GM18867 (cell line): ENCODE data around the gene LBR.

Source experiments
- ATAC-seq: cut with Tn5 transposase; IDR thresholded peaks from one replicate; pipeline ENCODE4 v1.9.1; 2021; ENCODE audit warnings: mild to moderate bottlenecking, moderate library complexity; ENCODE audit not compliant: unreplicated experiment

The LBR gene

DNA sequence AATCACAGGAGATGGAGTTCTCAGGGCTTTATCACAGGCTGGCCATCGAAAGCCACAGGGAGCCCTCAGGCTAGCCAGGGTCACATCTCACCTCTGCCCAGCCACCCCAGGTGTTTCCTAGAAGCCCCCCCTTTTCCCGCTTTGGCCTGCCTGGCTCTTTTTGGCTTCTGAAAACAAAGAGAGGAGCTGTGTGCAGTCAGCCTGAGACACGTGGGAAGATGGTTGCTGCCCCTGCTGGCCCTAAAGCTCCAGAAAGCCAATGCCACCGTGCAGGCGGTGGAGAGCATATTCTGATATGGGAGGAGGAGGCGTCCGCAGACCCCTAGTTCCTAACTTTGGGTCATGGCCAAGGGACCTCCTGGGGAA, 18.7 kb upstream of the LBR start:
- ATAC-seq, result no peak

DNA sequence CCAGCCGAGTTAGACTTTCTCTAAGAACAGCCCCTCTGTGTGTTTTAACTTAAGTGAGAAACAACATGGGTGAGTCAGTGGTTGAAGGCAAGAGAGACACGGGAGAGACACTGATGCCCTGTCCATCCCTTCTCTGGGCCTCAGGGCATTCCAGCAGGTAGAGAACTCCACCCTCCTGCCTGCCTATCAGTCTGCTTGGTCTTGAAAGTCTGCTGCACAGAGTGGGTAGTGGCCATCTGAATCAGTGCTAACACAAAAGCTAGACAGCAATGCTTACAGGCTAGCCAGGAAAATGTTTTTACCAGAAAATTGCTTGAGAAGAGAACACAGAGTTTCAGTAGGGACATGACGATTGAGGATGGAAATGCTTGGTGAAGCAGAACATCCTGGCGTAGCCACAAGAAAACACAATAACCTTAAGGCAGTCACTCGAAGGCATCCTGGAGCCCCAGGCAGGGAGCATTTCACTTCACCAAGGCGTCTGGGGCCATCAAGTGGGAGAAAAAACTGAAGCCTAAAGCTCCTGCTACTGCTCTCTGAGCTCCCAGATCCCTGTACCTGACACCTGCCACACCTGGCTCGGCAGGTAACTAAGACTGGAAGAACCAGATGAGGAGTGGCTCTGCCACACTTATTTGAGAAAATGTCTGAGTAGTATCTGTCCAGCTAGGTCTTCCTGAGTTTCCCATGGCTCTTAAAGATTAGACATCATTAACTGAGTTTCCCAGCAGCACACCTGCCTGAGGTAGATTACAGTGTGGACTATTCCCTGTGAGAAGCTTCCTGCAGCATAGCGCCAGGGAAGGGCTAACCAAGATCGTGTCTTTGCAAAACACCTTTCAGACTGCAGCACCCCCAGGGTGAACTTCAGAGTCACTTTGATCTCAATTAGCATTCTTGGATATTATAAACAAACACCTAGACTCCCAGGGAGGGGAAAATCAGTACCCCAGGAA, 18.1 kb upstream of the LBR start:
- no peak for ATAC-seq

DNA sequence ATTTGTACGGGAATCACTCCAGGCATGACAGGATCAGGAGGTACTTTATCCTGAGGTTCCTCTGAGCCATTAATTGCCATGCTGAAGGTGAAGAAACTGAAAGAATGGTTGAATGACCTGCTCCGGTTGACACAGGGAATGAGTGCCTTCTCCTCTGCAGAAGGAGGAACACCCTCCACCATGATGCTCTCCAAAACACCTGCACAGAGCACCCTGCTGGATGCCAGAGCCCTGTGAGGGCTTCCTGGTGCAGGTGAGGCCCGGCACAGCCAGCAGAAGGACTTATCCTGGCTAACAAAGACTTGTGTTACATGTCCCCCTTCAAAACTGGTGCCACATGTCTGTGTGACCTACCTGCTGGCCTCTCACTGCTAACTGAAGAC, 14.3 kb upstream of the LBR start:
- ATAC-seq, result no peak

DNA sequence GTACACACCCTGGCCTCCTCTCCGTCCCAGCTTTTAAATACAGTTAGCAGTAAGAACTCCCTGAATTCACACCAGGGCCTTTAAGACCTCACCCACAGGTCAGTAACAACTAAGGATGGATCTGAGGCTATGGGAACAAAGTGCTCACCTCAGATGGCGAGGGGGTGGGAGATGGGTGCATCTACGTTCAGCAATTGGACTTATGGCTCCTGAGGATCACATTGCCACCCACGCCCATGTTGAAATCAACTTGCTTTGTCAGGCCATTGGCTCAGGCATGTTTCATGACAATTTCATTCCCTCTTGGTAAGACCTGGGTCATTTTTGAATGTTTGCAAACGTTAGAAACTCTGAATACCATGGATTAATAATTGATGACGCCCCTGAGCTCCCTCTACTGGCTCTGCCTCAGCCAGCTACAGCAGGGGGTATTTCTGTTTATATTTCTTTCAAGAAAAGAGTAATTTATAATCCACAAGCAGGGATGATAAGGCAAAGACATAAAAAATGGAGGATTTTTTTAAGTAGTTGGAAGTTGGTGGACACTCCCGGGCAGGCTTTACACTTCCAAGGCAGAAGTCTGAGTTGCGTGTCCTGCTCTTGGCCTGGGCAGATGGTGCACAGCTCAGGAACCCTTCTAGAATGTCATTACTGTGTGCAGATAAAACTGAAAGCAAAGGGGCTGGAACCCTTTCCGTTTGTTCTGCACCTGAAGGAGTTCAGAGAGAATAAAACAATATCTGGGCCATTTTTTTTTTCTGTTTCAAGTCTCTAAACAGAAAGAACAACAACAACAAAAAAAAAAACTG, 13.7 kb upstream of the LBR start:
- ATAC-seq, result peak; percentile 27

DNA sequence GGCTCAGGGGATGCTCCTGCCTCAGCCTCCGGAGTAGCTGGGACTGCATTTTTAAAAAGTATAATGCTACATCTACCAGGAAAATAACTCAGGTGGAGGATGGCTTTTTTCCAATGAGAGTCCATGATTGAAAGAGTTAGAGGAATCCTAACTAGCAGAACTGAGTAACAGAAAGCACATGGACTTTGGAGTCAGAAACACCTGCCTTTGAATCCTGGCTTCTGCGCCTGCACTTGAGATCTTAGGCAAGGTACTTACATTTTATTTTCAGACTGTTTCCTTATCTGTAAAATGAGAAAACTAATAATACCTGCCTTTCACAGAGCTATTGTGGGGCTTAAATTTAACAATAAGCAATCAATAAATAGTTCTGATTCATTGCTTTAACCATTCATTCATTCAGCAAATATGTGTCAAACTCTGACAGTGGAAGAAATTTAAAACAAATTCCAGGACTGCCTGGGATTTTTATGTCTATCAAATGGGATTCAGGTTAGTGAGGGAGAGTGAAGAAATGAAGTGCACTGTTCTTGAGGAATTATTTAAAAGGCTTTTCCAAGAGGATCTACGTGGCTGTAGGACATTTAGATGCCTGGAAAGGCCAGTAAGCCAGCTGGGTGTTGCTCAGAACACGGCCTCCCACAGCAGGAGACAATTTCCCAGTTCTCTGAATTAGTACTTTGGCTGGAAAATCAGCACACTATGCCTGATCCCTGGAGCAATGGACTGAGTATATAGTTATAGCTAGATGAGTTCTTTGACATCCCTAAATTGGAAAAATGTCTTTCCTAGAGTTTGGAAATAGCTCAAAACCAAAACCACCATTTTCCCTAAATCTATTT, 12.8 kb upstream of the LBR start:
- ATAC-seq, result no peak

DNA sequence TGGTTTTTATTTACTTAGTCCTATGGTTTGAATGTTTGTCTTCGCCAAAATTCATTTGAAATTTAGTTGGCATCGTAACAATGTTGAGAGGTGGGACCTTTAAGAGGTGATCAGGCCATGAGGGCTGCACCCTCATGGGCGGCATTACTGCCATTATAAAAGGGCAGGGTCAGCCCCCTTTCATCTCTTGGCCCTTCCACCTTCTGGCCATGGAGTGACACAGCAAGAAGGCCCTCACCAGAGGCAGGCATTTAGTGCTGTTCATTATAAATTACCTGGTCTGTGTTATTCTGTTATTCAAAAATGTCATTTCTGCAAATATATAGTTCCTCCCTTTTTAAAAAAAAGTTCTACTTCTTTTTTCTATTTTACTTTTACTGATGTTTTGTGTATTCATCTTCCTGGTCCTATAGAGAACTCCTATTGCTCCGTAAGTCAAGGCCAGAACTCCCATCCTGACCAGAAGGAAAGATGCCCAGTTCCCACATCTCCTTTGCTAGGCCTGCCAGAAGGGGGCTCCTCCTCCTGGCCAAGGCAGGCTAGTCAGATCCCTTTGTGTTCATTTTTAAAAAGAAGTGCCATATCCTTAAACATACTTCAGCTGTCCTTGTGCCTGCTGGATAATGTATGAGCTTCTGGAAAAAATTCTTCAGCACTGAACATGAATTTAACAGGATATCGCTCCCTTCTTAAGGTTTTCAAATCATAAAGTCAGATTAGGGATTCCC, 10.0 kb upstream of the LBR start:
- ATAC-seq, result no peak

DNA sequence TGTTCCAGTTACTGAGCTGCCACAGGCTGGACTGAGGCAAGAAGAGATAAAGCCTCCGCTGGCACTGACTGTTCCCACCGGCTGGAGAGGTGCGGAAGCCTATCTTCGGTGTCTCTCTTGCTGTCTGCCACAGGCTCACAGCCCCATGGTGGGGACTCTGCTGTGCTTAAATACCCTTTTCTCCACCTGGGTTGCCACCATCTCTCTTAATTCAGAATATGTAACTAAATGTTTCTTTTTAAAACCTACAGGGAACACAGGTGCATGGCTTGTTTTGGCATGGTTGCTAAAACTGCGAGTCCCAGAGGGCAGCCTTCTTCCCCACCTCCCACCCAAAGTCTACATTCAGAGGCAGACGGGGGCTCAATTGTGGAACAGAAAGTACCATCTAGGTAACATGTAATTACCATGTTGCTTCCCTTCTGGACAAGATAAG, 8.1 kb upstream of the LBR start:
- peak; percentile 59 for ATAC-seq

DNA sequence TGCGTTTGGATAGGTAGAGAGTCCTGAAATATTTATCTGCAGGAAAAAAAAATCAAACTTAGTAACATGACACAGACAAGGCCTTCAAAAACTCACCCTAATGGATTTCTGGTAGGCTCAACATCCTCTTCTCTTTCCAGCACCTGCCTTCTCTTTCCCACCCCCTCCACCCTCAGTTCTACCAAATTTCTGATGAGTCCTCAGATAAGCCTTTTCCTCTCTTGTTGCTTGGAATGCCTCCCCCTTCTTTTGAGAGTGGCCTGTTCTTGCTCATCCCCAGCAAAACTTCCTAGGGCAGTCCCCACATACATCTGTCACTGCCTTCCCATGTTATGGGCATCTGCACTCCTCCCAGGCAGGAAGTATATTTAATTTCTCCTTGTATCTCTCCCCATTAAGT, 7.6 kb upstream of the LBR start:
- ATAC-seq, result no peak

DNA sequence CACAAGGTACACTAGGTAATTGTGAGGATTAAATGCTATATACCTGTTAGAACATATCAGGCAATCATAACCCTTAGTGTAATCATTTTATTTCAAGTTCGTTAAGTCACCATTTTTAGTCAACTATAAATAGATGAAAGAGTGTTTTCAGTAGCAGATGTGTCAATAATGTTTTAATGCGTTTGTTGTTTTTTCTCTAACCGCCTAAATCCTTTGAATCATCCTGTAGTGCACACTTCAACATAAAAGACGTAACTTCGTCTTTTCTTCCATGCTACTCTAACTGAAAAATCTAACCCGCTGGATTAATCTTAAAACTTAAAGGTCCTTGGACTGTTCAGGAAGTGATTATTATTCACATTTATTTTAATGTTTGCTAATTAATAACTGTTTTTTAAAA, 7.2 kb upstream of the LBR start:
- ATAC-seq, result no peak

DNA sequence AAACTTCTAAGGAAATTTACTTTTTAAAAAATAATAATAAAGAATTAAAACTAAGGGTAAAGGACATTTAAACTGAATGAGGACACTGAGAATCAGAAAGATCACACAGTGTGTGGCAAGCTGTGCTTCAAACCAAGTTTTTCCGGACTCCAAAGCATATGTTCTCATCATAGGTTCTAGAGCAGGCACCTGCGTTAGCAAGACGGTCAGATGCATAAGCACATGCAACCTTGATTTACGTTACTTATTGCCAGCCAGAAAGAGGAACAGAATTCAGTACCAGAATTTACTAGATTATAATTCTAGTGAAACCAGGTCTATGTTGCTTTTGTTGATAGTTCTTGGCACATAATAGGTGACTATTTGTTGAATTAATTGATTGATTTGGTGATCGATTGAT, 6.2 kb upstream of the LBR start:
- no peak for ATAC-seq

DNA sequence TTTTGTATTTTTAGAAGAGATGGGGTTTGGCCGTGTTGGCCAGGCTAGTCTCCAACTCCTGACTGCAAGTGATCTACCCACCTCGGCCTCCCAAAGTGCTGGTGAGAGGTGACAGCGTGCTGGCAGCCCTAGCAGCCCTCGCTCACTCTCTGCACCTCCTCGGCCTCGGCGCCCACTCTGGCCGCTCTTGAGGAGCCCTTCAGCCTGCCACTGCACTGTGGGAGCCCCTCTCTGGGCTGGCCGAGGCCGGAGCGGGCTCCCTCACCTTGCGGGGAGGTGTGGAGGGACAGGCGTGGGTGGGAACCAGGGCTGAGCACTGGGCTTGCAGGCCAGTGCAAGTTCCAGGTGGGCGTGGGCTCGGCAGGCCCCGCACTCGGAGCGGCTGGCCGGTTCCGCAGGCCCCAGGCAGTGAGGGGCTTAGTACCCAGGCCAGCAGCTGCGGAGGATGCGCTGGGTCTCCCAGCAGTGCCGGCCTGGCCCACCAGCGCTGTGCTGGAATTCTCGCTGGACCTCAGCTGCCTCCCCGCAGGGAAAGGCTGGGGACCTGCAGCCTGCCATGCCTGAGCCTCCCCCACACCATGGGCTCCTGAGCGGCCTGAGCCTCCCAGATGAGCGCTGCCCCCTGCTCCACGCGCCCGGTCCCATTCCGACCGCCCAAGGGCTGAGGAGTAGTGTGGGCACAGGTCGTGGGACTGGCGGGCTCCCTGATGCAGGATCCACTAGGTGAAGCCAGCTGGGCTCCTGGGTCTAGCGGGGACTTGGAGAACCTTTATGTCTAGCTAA, 3.4 kb upstream of the LBR start:
- ATAC-seq, result no peak

DNA sequence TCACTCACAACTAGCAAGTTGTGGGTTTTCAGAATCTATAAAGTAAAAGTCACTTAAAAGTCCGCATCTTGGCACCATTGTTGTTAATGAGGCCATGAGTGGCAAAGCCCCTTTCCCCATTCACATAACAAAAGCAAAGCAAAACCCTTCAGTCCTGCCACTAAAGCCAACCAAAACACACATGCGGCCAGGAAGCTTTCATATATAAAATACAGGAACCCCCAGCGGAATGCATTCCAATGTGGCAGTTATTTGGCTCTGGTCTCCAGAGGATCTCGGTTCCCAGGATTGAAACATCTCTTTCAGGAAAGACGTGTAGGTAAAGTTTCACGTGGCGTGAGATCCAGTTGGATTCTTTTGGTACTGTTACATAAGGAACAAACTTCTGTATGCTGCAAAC, 2.5 kb upstream of the LBR start:
- no peak for ATAC-seq

DNA sequence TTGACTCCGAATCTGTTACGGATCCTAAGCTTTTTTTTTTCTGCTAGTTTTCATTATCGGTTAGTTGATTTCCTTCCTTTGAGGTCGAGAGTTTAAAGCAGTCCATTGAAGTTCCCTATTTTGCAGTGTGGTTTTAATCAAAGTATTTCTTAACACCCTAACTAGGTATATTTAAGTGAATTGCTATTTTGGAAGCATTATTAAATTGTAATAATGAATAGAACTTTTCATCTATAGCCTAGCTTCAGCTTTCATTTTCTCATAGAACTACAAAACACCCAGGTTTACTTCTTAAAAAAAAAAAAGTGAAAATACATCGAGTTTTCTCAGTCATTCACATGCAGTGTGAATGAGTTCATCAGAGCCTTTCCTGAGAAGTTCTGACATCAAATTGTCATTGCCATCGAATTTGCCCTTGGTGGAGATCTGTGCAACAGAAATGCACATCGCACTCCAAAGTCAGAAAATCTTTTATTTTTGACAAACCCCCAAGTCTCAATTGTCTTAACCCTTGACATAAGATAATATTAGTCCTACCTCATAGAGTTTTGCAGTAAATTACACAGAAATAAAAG, 1.1 kb upstream of the LBR start:
- ATAC-seq, result no peak

DNA sequence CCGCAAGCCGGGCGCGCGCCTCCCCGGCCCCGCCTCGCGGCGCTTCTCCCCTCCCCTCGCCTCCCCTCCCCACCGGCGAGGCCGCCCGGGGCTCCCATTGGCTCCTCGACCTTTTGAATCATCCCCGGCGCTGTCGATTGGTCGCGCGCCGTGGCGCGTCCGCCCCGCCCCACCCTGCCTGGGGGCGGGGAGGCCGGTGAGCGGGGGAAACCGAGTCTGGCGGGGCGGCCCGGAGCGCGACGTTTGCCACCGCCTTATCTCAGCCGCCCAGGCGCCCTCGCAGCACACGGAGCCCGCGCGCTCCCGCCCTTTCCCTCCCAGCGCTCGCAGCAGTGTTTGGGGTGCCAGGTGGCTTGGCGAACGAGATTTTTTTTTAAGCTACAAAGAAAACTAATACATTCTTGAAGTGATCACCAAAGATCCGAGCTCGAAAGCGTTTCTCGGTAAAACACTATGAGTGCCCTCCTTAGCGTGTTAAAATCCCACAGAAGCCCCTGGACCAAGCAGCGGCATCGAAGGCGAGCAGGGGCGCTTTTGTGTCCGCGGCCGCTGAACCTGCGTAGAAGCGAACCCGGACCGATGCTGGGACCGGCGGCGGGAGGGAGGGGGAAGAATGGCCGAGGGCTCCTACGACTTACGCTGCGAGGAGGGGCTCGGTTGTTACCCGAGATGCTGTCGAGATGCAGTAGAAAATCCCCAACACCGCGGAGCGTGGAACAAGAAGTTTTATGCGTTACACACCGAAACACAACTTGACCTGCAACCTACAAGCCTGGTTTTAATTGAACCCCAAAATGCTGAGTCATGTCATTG, 436 bp upstream of the LBR start:
- peak; percentile 89 for ATAC-seq

DNA sequence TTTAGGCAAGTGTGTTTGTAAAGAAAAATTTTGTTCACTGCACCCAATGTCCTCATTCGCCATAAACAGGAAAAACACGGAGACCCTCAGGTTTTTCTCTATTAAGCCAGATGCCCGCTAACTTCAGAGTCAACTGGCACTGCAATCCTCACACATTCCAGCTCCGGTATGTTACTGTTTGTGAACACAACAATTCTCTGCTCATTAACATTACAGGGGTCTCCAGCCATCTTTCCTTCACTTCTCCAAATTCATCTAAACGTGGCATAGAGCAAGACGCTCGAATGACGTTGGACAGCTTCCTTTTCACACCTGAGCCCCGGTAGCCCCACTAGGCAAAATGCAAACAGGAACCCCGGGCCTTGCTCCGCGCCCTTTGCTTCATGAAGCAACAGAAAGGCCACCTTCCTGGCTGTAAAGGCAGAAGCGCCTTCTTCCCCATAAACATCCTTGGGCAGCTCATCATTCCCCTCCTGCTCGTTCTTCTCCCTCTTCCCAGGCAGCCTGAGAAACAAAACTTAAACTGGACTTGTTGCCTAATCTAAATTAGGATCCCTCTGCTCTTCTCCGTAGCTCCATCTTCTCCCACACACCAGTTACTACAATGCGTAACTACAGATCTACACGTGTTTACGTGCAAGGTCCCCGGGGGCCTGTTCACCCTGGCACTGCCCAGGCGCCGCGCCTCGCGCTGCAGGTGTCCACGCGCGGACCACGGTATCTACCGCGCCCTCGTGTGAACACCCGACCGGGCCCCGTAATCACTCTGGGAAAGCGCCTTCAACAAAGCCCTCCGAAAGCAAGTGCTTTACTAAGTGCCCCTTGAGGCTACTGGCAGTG, 1.2 kb downstream of the LBR start:
- ATAC-seq, result no peak

DNA sequence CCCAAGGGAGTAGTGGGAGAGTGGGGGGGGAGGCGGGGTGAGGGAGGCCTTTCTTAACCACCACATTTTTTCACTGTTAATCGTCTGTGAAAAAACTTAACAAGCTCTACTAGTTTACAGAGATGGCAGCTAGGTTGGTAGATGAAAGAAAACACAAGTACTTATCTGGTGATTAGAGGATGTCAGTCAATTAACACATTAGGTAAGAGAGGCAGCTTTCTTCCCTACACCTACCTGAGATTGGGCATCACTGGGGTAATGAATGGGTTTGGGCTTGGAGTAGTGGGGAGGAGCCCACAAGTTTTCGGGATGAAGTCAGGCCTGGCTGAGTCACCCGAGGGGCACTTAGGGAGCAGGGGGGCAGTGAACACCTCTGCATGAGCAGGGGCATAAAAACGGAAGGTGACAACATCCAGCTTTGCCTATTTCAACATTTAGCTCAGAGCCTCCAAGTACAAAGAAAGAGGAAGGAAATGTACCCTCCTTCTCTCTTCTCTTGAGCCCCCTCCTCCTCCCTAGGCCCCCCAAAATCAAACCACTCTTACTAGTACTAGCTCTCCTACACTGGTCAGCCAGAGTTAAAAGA, 2.5 kb downstream of the LBR start:
- ATAC-seq, result no peak

DNA sequence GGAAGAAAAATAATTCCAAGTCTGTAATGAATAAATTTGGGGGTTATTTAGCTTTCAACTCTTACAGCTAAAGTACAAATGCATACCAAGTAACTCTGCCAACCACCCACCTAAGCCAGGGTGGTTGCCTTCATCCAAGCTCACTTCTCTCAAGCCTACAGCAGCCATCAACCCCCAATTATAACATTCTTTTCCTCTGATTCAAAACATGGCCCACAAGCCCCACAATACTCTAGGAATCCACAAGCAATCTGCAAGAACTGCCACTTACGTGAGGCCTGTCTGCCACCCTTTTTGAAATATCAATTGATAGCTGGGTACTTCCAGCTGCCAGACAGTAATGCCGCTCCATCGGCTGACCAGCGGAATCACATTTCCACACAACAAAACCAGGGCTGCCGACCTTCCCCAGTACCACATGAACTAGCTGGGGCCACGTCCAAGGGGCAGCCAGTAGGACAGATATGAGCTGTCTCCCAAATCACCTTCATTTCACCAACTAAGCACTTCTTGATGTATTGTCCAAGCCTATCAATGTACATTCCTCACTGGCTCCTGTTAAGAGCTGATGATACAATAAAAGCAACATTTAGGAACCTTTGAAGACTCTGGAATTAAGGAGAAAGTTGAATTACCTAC, 3.2 kb downstream of the LBR start:
- no peak for ATAC-seq
